ENCODE data around the gene NPVF. TPM values are rescaled to one million over a fixed set of nuclear protein-coding genes. Genes with fewer than 3 reads are reported as not detected.

The NPVF gene
- total and polyA plus RNA-seq, 2 of the 4 experiments (the other 2 are of a cell fraction) = not detected

DNA sequence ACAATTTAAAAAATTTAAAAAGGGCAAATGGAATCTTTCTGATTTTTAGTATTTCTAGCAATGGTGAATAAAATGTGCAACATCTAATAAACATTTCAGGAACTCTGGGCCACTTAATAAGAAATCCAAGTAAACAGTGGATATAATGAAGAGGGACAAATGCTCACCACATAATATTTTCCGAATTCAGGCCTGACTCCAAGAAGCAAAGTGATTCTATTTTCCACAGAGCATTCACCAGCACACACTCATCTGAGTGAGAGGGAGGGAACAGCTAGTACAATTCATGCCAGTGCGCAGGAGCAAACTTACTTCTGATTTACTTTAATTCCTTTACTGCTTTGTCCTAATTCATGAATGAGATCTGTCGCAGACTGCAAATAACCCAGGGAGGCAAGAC, 10.1 kb downstream of the NPVF start:
- Histone ChIP-seq H4K20me1 (ENCODE audit: insufficient read depth, low read length) (no peaks in the 10 kb centered on the region), H3K56ac (ENCODE audit: extremely low read depth, insufficient read depth, low read length) (no peak overlapping the region), H4K5ac (ENCODE audit: low read depth, low read length) (no peak overlapping the region), H3K9ac (ENCODE audit: low read depth, low read length) (no peak overlapping the region), H3K23ac (ENCODE audit: low read depth, low read length) (no peak overlapping the region), H4K8ac (ENCODE audit: low read depth in 2 of 2, low read length in 2 of 2) (no peak overlapping the region), H2AK5ac (ENCODE audit: low read depth, low read length) (no peak overlapping the region), H2AFZ (replicated peaks; ENCODE audit: low read length, poor library complexity) (no peak overlapping the region), H3K27ac (ENCODE audit: insufficient read depth, low read length) (no peak overlapping the region), H3K14ac (replicated peaks; ENCODE audit: low read depth, low read length) (no peak overlapping the region), H2BK5ac (ENCODE audit: low read depth, low read length, poor library complexity, severe bottlenecking) (no peak overlapping the region), H3K9me3 (ENCODE audit: control insufficient read depth, insufficient read depth, low read length) (no peaks in the 10 kb centered on the region), H3K4me2 (ENCODE audit: low read depth, low read length) (no peak overlapping the region), H3K18ac (ENCODE audit: low read depth, low read length) (no peak overlapping the region), H3K4ac (ENCODE audit: low read depth, low read length) (no peak overlapping the region), H4K91ac (ENCODE audit: insufficient read depth, low read depth, low read length) (no peak overlapping the region), H3K4me3 (ENCODE audit: insufficient read depth, low read depth, low read length) (no peak overlapping the region), H2BK120ac (ENCODE audit: low read depth, low read length) (no peak overlapping the region), H2BK20ac (ENCODE audit: low read depth, low read length) (no peak overlapping the region), H3K9me1 (ENCODE audit: insufficient read depth, low read length) (no peaks in the 10 kb centered on the region), H3K36me3 (ENCODE audit: control insufficient read depth, insufficient read depth, low read length) (no peaks in the 10 kb centered on the region), H2BK15ac (ENCODE audit: low read depth, low read length) (no peak overlapping the region), H3K27me3 (ENCODE audit: control insufficient read depth, insufficient read depth, low read length) (peaks cover 4% of the 10 kb centered on the region), H2AK9ac (replicated peaks; ENCODE audit: low read depth, low read length, poor library complexity) (no peak overlapping the region), H3K79me1 (ENCODE audit: low read depth in 1 of 2, low read length in 2 of 2) (no peaks in the 10 kb centered on the region), H3K4me1 (ENCODE audit: control insufficient read depth, insufficient read depth, low read length) (no peaks in the 10 kb centered on the region)
- ChIA-PET CTCF (no interaction called here), POLR2A (ENCODE audit: unreplicated experiment) (no interaction called here)
- no peak for ATAC-seq (ENCODE audit: low read depth)
- in situ Hi-C loops (cut with MboI; ENCODE audit: low sequenced_read_pairs) = no loop called here
- WGBS, 2 experiments (ENCODE audit: extremely low coverage in 2 of 2, insufficient read length in 1 of 2) = no CpG with 5 or more reads among the region's 3 CpGs
- no TSS peak for BruUV-seq (replicated peaks)
- intact Hi-C loops (cut with micrococcal nuclease) = no loop called here
- no peak for DNase-seq
- TF ChIP-seq FOS (IDR thresholded peaks at IDR 0.05; ENCODE audit: low read depth, low read length) (no peak), RCOR1 (IDR thresholded peaks at IDR 0.05; ENCODE audit: insufficient replicate concordance, low read length) (no peak), NFE2L2 (IDR thresholded peaks at IDR 0.05; ENCODE audit: low read depth, low read length) (no peak), MXI1 (IDR thresholded peaks at IDR 0.05; ENCODE audit: borderline replicate concordance, low read depth, low read length) (no peak), MAZ (IDR thresholded peaks at IDR 0.05; ENCODE audit: borderline replicate concordance, low read depth, low read length) (no peak), BHLHE40 (IDR thresholded peaks at IDR 0.05; ENCODE audit: low read depth, low read length) (no peak), SMC3 (IDR thresholded peaks at IDR 0.05; ENCODE audit: low read depth, low read length) (no peak)
- TF ChIP-seq, protein P1, sequence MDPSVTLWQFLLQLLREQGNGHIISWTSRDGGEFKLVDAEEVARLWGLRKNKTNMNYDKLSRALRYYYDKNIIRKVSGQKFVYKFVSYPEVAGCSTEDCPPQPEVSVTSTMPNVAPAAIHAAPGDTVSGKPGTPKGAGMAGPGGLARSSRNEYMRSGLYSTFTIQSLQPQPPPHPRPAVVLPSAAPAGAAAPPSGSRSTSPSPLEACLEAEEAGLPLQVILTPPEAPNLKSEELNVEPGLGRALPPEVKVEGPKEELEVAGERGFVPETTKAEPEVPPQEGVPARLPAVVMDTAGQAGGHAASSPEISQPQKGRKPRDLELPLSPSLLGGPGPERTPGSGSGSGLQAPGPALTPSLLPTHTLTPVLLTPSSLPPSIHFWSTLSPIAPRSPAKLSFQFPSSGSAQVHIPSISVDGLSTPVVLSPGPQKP (IDR thresholded peaks at IDR 0.05; ENCODE audit: borderline replicate concordance, low read depth, low read length) = no peak
- TF ChIP-seq, protein P2, sequence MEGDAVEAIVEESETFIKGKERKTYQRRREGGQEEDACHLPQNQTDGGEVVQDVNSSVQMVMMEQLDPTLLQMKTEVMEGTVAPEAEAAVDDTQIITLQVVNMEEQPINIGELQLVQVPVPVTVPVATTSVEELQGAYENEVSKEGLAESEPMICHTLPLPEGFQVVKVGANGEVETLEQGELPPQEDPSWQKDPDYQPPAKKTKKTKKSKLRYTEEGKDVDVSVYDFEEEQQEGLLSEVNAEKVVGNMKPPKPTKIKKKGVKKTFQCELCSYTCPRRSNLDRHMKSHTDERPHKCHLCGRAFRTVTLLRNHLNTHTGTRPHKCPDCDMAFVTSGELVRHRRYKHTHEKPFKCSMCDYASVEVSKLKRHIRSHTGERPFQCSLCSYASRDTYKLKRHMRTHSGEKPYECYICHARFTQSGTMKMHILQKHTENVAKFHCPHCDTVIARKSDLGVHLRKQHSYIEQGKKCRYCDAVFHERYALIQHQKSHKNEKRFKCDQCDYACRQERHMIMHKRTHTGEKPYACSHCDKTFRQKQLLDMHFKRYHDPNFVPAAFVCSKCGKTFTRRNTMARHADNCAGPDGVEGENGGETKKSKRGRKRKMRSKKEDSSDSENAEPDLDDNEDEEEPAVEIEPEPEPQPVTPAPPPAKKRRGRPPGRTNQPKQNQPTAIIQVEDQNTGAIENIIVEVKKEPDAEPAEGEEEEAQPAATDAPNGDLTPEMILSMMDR (conservative IDR thresholded peaks at IDR 0.05; ENCODE audit: low read depth, low read length) = no peak
- dilution Hi-C loops (cut with HindIII; ENCODE audit: low sequenced_read_pairs, unreplicated experiment) = no loop called here

All from IMR-90 (cell line).